Effector memory CD4-positive, alpha-beta T cell (primary cell): ENCODE measurements around the gene ZNF407.

Experiments used
- DNase-seq, 3 donors: peaks; one replicate each; pipeline ENCODE4 v3.0.0-alpha.2; 2020
- H3K27ac ChIP-seq: 2 replicates; pipeline ENCODE4 v1.7.0; 2013; ENCODE audit warnings: mild to moderate bottlenecking, low read length, moderate library complexity; ENCODE audit not compliant: insufficient read depth, poor library complexity, severe bottlenecking
- H3K27me3 ChIP-seq: replicated peaks from 2 replicates; pipeline ENCODE4 v1.7.0; 2013; ENCODE audit warnings: mild to moderate bottlenecking, low read length; ENCODE audit not compliant: insufficient read depth, control insufficient read depth, poor library complexity, severe bottlenecking
- H3K36me3 ChIP-seq: 2 replicates; pipeline ENCODE4 v1.7.0; 2013; ENCODE audit warnings: mild to moderate bottlenecking, low read length, moderate library complexity; ENCODE audit not compliant: control insufficient read depth, insufficient read depth
- H3K4me1 ChIP-seq: 2 replicates; pipeline ENCODE4 v1.7.0; 2013; ENCODE audit warnings: low read length, mild to moderate bottlenecking; ENCODE audit not compliant: control insufficient read depth, insufficient read depth, poor library complexity, severe bottlenecking
- H3K4me3 ChIP-seq: 2 replicates; pipeline ENCODE4 v1.7.0; 2013; ENCODE audit warnings: low read length, low read depth, mild to moderate bottlenecking; ENCODE audit not compliant: insufficient read depth, poor library complexity, severe bottlenecking
- H3K9me3 ChIP-seq: 2 replicates; pipeline ENCODE4 v1.7.0; 2013; ENCODE audit warnings: mild to moderate bottlenecking, low read length, moderate library complexity; ENCODE audit not compliant: control insufficient read depth

Gene ZNF407

GRCh38 chr18:75034937-75035336 lies 437.3 kb downstream of the ZNF407 start:
- Histone ChIP-seq H3K27me3 (no peaks in the 10 kb centered on the region), H3K36me3 (no peaks in the 10 kb centered on the region), H3K4me3 (no peak overlapping the region), H3K27ac (no peak overlapping the region), H3K9me3 (no peaks in the 10 kb centered on the region), H3K4me1 (no peaks in the 10 kb centered on the region)
- no peak for DNase-seq

DNA sequence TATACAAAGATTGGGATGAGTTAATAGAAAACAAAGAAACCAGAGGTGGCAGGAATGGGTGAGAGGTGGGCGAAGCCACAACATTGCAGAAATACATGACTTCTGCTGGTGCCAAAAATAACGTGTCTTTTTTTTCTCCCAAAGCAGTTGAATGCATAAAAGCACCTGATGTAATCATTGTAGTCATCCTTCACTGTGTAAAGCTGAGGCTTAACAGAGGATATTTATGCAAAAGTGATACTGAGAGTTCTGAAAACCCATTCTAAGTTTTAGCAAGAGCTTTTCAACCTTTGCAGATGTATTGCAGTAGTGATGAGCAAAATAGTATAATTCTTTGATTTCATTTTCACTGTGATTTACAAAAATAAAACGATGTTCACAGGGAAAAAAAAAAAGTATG lies 438.3 kb downstream of the ZNF407 start:
- Histone ChIP-seq H3K27me3 (no peaks in the 10 kb centered on the region), H3K27ac (no peak overlapping the region), H3K9me3 (no peaks in the 10 kb centered on the region), H3K36me3 (no peaks in the 10 kb centered on the region), H3K4me3 (no peak overlapping the region), H3K4me1 (no peaks in the 10 kb centered on the region)
- no peak for DNase-seq

GRCh38 chr18:75036917-75037688 lies 439.4 kb downstream of the ZNF407 start:
- Histone ChIP-seq H3K27ac (no peak overlapping the region), H3K4me1 (no peaks in the 10 kb centered on the region), H3K36me3 (no peaks in the 10 kb centered on the region), H3K4me3 (no peak overlapping the region), H3K9me3 (no peaks in the 10 kb centered on the region), H3K27me3 (no peaks in the 10 kb centered on the region)
- no peak for DNase-seq

- Histone ChIP-seq H3K27ac (no peak overlapping the region), H3K9me3 (no peaks in the 10 kb centered on the region), H3K27me3 (no peaks in the 10 kb centered on the region), H3K36me3 (no peaks in the 10 kb centered on the region), H3K4me3 (no peak overlapping the region), H3K4me1 (no peaks in the 10 kb centered on the region)
- DNase-seq = no peak
Observed at GRCh38 chr18:75037689-75037955, 440.0 kb downstream of the ZNF407 start.

DNA sequence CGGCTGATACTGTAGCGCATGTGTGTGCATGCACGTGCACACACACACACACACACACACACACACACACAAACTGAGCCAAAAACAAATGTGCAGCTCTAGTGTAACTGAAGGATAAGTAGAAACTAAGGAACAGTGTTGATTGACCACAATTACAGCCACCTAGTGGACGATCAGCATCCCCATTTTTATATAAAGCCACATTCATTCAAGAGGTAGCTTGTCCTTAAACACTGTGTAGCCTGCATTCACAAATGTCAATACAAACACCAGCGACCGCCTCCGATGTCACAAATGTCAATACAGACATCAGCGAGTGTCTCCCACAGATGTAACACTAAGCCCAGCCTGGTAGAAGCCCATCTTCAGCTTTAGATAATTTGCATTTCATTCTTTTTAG lies 443.9 kb downstream of the ZNF407 start:
- Histone ChIP-seq H3K9me3 (no peaks in the 10 kb centered on the region), H3K27me3 (no peaks in the 10 kb centered on the region), H3K4me3 (no peak overlapping the region), H3K36me3 (no peaks in the 10 kb centered on the region), H3K27ac (no peak overlapping the region), H3K4me1 (no peaks in the 10 kb centered on the region)
- DNase-seq = no peak

- Histone ChIP-seq H3K4me1 (no peaks in the 10 kb centered on the region), H3K4me3 (no peak overlapping the region), H3K9me3 (no peaks in the 10 kb centered on the region), H3K27me3 (no peaks in the 10 kb centered on the region), H3K27ac (no peak overlapping the region), H3K36me3 (no peaks in the 10 kb centered on the region)
- DNase-seq = no peak
Observed at GRCh38 chr18:75043478-75043877, 445.8 kb downstream of the ZNF407 start.

DNA sequence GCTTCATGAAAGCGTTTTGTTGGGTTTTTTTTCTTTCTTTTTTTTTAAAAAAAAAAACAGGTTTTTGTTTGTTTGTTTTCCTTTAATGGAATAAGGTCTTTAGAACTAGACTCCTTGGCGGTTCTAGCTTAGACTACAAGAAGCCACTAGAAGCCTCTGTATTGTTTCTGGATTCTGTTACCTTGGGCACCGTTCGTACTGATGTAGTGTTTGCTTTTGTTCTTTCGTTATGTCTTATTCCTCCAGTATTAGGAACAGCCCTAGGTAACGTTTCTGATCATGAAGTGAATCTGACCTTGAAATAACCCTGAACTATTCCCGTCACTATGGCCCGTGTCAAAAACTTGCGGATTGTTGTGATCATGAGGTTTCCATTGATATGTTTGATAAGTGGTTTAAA lies 446.6 kb downstream of the ZNF407 start:
- no peak for DNase-seq
- Histone ChIP-seq H3K9me3 (no peaks in the 10 kb centered on the region), H3K4me3 (no peak overlapping the region), H3K36me3 (no peaks in the 10 kb centered on the region), H3K4me1 (no peaks in the 10 kb centered on the region), H3K27ac (no peak overlapping the region), H3K27me3 (no peaks in the 10 kb centered on the region)

GRCh38 chr18:75044791-75045190 lies 447.1 kb downstream of the ZNF407 start:
- no peaks in the 10 kb centered on the region for H3K9me3 ChIP-seq
- no peak overlapping the region for H3K4me3 ChIP-seq
- H3K27me3 ChIP-seq = no peaks in the 10 kb centered on the region
- H3K27ac ChIP-seq = no peak overlapping the region
- no peak for DNase-seq
- no peaks in the 10 kb centered on the region for H3K36me3 ChIP-seq
- H3K4me1 ChIP-seq = no peaks in the 10 kb centered on the region

- no peaks in the 10 kb centered on the region for H3K36me3 ChIP-seq
- H3K27ac ChIP-seq = no peak overlapping the region
- H3K9me3 ChIP-seq = no peaks in the 10 kb centered on the region
- H3K27me3 ChIP-seq = no peaks in the 10 kb centered on the region
- no peak for DNase-seq
- H3K4me3 ChIP-seq = no peak overlapping the region
- H3K4me1 ChIP-seq = no peaks in the 10 kb centered on the region
Observed at GRCh38 chr18:75045272-75045671, 447.6 kb downstream of the ZNF407 start.

DNA sequence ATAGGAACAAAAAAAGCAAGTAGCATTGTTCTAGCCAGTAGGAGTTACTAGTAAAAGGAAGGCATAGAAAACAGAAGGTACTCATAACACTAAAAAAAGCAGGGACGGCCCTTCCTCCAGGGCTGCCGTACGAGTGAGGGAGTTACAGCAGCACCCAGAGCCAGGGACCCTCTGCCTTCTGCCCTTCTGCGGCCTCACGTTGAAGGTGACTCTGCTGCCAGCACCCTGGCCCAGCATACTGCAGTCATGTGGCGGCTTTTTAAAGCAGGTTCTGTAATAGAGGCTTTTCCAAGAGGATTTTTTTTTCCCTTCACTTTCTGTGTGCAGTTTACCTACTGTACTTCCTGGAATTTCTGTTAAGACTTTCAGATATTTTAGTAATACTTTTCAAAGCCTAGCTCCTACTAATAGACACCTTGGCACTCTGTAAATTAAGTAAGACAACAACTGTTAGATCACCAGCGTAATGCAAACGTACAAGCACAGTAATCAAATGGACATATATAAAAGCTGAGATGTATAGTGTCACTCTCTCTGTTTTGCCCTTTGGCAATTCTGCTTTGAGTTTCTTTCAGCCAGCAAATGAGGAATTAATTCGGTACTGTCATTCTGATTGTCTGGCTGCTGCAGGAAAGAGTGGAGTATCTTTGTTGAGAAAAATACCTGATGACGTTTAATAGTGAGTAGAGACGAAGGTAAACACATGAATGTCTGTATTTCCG lies 449.7 kb downstream of the ZNF407 start:
- H3K4me1 ChIP-seq = no peaks in the 10 kb centered on the region
- H3K36me3 ChIP-seq = no peaks in the 10 kb centered on the region
- no peak overlapping the region for H3K4me3 ChIP-seq
- H3K27me3 ChIP-seq = no peaks in the 10 kb centered on the region
- no peak for DNase-seq
- H3K27ac ChIP-seq = no peak overlapping the region
- H3K9me3 ChIP-seq = no peaks in the 10 kb centered on the region
